Activated naive CD8-positive, alpha-beta T cell treated with anti-CD3 and anti-CD28 coated beads for 36 hours (primary cell): Measurements from ENCODE around the gene DPH3. TPM values are rescaled to one million over a fixed set of nuclear protein-coding genes. Genes with fewer than 3 reads are reported as not detected.

Experiments used
- total RNA-seq, 2 experiments: library from RNA; stranded (reverse); gene quantifications; one replicate each; pipeline ENCODE4 v1.2.3, GENCODE V29; 2021

The DPH3 gene
- total RNA-seq, 2 experiments from 2014 or later: 28.2 to 28.7 TPM

Other genes starting within 250 kb of the DPH3 start
- gene GALNT15, start 90.3 kb downstream of the DPH3 start, total RNA-seq: not detected
- 10 to 100 TPM; 37.9 to 41.8 TPM for gene OXNAD1, start 269 bp upstream of the DPH3 start, total RNA-seq
- 10 to 100 TPM; 84.2 to 84.8 TPM for gene RFTN1, start 248.8 kb upstream of the DPH3 start, total RNA-seq